ENCODE measurements around the gene PCDHGA3.

The PCDHGA3 gene

DNA sequence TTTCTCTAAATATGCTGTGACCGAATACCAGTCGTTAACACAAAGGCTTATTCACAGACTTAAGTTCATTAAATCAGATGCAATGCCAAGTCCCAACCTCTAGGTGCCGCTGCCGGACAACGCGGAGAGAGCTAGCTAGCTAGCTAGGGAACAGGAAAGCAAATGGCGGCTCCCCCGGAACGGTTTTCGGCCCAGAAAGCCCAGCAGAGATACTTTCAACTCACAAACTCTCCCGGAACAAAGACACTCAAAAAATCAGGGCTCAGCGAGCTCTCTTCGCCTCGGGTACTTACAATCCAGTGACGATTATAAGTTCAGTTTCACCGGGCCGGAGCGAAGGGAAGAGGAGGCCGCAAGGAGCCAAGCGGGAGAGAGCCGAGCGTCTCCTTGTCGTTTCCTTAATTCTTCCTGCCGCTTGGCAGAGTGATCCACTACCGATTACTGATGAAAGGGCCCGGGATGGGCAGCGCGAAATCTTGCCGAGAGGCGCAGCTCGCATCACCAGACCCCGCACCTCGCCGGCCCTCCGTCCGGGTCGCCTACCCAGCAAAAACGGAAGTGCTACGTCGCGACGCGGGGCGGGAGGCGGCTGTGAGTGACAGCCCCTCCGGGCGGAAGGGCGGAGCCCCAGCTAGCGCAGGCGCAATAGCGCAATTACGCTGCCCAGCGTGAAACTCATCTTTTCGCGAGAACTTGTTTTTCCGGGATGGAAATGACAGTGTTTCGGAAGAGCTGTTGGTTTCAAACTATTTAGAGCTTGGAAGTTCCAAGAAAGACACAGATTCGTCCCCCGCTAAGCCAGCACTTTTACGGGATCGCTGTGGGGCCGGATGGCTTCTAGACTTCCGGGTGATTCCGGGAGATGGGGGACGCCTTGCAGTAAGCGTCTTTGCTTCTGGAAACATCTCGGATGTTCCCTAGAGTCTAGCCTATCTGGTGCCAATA lies 23.1 kb upstream of the PCDHGA3 start, which contains the start of gene TAF7:
TSS of gene TAF7 (minus strand) at position 560 of the 945 bp plus-strand sequence. CDS start 740 bp downstream, outside the sequence.
- no peaks in the 10 kb centered on the region for H3K4me1 ChIP-seq (ENCODE audit: control insufficient read depth, insufficient read depth, low read depth, low read length)
- H3K18ac ChIP-seq (ENCODE audit: low read depth in 1 of 2, low read length in 2 of 2): peak within 1 kb of the TSS; percentile 41 to 97

DNA sequence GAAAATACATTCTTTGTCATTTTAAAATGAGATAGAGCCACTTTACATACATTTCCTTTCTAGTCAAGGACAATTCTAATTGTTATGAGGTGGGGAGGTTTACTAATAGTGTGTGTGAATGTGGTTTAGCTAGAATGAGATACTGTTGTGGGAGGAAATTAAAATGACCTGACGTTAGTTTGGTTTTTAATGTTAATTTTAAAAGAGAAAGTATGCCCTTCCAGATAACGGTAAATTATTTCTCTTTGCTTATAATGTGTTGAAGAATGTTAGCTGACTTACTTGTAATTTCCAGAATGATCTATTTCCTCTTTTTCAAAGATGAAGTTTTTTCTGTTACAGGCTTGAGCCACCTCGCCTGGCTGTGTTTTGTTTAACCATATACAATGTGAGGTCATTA lies 21.4 kb upstream of the PCDHGA3 start:
- WGBS: 100% methylated on average over 1 of the region's 3 CpGs

More for the DNA sequence above, 23.1 kb upstream of the PCDHGA3 start, which contains the start of gene TAF7:
- no peak within 1 kb of the TSS for H2BK120ac ChIP-seq (ENCODE audit: low read depth, low read length)
- peak within 1 kb of the TSS; percentile 30 to 79 for H3K4ac ChIP-seq (ENCODE audit: low read depth in 1 of 2, low read length in 2 of 2)
- no peak within 1 kb of the TSS for H2BK15ac ChIP-seq (ENCODE audit: low read depth, poor library complexity, severe bottlenecking)
- H3K14ac ChIP-seq (ENCODE audit: low read length in 2 of 2): no peak within 1 kb of the TSS
- peak within 1 kb of the TSS; percentile 63 for H3K4me2 ChIP-seq (ENCODE audit: low read length, poor library complexity, severe bottlenecking)
- H4K91ac ChIP-seq (ENCODE audit: low read length): peak within 1 kb of the TSS; percentile 82
- H2BK12ac ChIP-seq (ENCODE audit: low read length in 2 of 2): no peak within 1 kb of the TSS
- peak within 1 kb of the TSS; percentile 97 for H3K27ac ChIP-seq (ENCODE audit: low read length, poor library complexity, severe bottlenecking)
- H3K79me1 ChIP-seq (replicated peaks; ENCODE audit: low read length, poor library complexity, severe bottlenecking): peaks cover 8% of the 10 kb centered on the region
- peak within 1 kb of the TSS; percentile 63 to 92 for H3K4me3 ChIP-seq (ENCODE audit: insufficient read depth in 1 of 2, low read depth in 1 of 2, low read length in 2 of 2)
- H3K9ac ChIP-seq (ENCODE audit: low read length): peak within 1 kb of the TSS; percentile 98
- H2AFZ ChIP-seq (ENCODE audit: low read depth, low read length): peak within 1 kb of the TSS; percentile 75
- peaks cover 11 to 34% of the 10 kb centered on the region in 2 experiments for H3K36me3 ChIP-seq (ENCODE audit: control insufficient read depth in 1 of 2, insufficient read depth in 2 of 2, low read depth in 1 of 2, low read length in 2 of 2)
- H4K8ac ChIP-seq (ENCODE audit: low read length): peak within 1 kb of the TSS; percentile 97
- no peak within 1 kb of the TSS for H3K23ac ChIP-seq (ENCODE audit: low read length in 2 of 2)
- peaks cover 54% of the 10 kb centered on the region for H3K9me3 ChIP-seq (ENCODE audit: control insufficient read depth, low read length)
- no peaks in the 10 kb centered on the region for H3K27me3 ChIP-seq (ENCODE audit: control insufficient read depth in 1 of 2, insufficient read depth in 1 of 2, low read length in 2 of 2)
- WGBS: under 1% methylated on average over 66 of the region's 67 CpGs
- no peak within 1 kb of the TSS for H2AK5ac ChIP-seq (ENCODE audit: low read length, severe bottlenecking)
- peak; percentile 93 for DNase-seq
- peak within 1 kb of the TSS; percentile 61 for H2BK5ac ChIP-seq (ENCODE audit: low read depth, low read length, poor library complexity, severe bottlenecking)

DNA sequence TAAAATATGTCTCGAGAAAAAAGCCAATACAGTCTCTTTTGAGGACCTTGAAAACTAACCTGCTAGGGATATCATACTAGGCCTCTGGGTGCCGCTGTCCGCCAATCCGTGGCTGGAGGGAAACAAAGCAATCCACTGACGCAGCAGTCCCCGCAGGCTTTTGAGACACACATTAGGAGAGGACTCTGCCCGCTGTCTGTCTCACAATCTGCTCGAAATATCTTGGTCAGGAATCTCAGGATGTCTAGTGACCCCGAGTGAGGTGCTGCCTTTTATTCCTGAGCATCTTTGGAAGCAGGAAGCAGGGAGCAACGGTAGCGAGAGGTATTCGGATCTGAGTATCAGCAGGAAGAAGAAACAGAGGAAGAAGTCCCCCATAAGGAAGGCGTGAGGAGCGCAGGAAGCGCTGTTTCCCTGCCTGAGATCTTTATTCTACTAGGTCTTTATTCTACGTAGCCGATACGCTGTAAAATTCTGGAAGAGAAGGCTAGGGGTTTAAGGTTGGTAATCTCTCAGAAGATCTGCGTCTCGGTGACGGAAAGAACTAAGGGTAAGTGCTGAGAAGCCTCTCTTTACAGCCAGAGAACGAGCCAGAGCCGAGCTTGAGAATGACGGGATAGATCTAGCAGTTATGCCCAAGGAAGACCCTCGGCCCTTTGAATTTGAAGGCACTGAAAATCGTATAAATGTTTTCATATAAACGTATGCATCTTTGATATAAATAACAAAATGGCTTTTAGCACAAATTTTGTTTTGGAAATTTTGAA lies 17.4 kb upstream of the PCDHGA3 start:
- Histone ChIP-seq H2BK15ac (ENCODE audit: low read depth, poor library complexity, severe bottlenecking) (no peak overlapping the region), H3K27me3 (ENCODE audit: control insufficient read depth in 1 of 2, insufficient read depth in 1 of 2, low read length in 2 of 2) (no peaks in the 10 kb centered on the region), H3K27ac (ENCODE audit: low read length, poor library complexity, severe bottlenecking) (no peak overlapping the region), H2BK120ac (ENCODE audit: low read depth, low read length) (no peak overlapping the region), H3K36me3 (ENCODE audit: control insufficient read depth in 1 of 2, insufficient read depth in 2 of 2, low read depth in 1 of 2, low read length in 2 of 2) (no peaks in the 10 kb centered on the region), H3K4ac (ENCODE audit: low read depth in 1 of 2, low read length in 2 of 2) (no peak overlapping the region), H3K9me3 (ENCODE audit: control insufficient read depth, low read length) (peaks cover 23% of the 10 kb centered on the region), H2BK5ac (ENCODE audit: low read depth, low read length, poor library complexity, severe bottlenecking) (no peak overlapping the region), H2AK5ac (ENCODE audit: low read length, severe bottlenecking) (no peak overlapping the region), H3K9ac (ENCODE audit: low read length) (peak overlapping the region; percentile 86), H2AFZ (ENCODE audit: low read depth, low read length) (no peak overlapping the region), H3K4me3 (ENCODE audit: insufficient read depth in 1 of 2, low read depth in 1 of 2, low read length in 2 of 2) (peak overlapping the region in 1 of 2 experiments; percentile 76), H3K4me2 (ENCODE audit: low read length, poor library complexity, severe bottlenecking) (no peak overlapping the region), H3K4me1 (ENCODE audit: control insufficient read depth, insufficient read depth, low read depth, low read length) (no peaks in the 10 kb centered on the region), H2BK12ac (ENCODE audit: low read length in 2 of 2) (no peak overlapping the region), H3K18ac (ENCODE audit: low read depth in 1 of 2, low read length in 2 of 2) (no peak overlapping the region), H3K23ac (ENCODE audit: low read length in 2 of 2) (no peak overlapping the region), H4K91ac (ENCODE audit: low read length) (no peak overlapping the region), H3K14ac (ENCODE audit: low read length in 2 of 2) (no peak overlapping the region), H4K8ac (ENCODE audit: low read length) (no peak overlapping the region), H3K79me1 (replicated peaks; ENCODE audit: low read length, poor library complexity, severe bottlenecking) (no peaks in the 10 kb centered on the region)
- peak; percentile 35 for DNase-seq
- 50% methylated on average over 24 of the region's 27 CpGs for WGBS

More for the DNA sequence above, 21.4 kb upstream of the PCDHGA3 start:
- Histone ChIP-seq H2BK5ac (ENCODE audit: low read depth, low read length, poor library complexity, severe bottlenecking) (no peak overlapping the region), H3K4me3 (ENCODE audit: insufficient read depth in 1 of 2, low read depth in 1 of 2, low read length in 2 of 2) (no peak overlapping the region), H3K18ac (ENCODE audit: low read depth in 1 of 2, low read length in 2 of 2) (no peak overlapping the region), H3K4me2 (ENCODE audit: low read length, poor library complexity, severe bottlenecking) (no peak overlapping the region), H2BK15ac (ENCODE audit: low read depth, poor library complexity, severe bottlenecking) (no peak overlapping the region), H3K14ac (ENCODE audit: low read length in 2 of 2) (no peak overlapping the region), H3K4me1 (ENCODE audit: control insufficient read depth, insufficient read depth, low read depth, low read length) (no peaks in the 10 kb centered on the region), H4K91ac (ENCODE audit: low read length) (no peak overlapping the region), H3K36me3 (ENCODE audit: control insufficient read depth in 1 of 2, insufficient read depth in 2 of 2, low read depth in 1 of 2, low read length in 2 of 2) (peaks cover 5 to 22% of the 10 kb centered on the region in 2 experiments), H2AK5ac (ENCODE audit: low read length, severe bottlenecking) (no peak overlapping the region), H4K8ac (ENCODE audit: low read length) (no peak overlapping the region), H3K79me1 (replicated peaks; ENCODE audit: low read length, poor library complexity, severe bottlenecking) (peaks cover 4% of the 10 kb centered on the region), H3K9me3 (ENCODE audit: control insufficient read depth, low read length) (peaks cover 37% of the 10 kb centered on the region), H3K9ac (ENCODE audit: low read length) (no peak overlapping the region), H2BK120ac (ENCODE audit: low read depth, low read length) (no peak overlapping the region), H2AFZ (ENCODE audit: low read depth, low read length) (no peak overlapping the region), H3K27ac (ENCODE audit: low read length, poor library complexity, severe bottlenecking) (no peak overlapping the region), H3K4ac (ENCODE audit: low read depth in 1 of 2, low read length in 2 of 2) (no peak overlapping the region), H3K23ac (ENCODE audit: low read length in 2 of 2) (no peak overlapping the region), H3K27me3 (ENCODE audit: control insufficient read depth in 1 of 2, insufficient read depth in 1 of 2, low read length in 2 of 2) (no peaks in the 10 kb centered on the region), H2BK12ac (ENCODE audit: low read length in 2 of 2) (no peak overlapping the region)
- DNase-seq: no peak

DNA sequence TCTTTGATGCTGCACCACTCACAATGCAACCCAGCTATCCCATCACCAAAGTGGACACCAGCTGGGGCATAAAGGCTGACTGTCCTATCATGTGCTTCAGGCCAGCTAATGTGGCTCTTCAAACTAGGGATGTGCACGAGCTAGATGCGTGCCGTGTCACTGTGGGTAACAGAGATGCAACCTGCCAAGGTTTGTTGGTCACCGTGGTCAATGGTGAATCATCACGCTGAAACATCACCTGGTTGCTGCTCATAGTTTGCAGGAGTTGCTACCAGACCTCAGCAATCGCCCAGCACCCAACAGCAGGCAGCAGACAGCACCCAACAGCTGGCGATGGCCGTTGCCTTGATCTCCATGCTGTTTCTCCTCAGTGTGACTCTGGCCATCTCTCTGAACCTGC lies 15.4 kb upstream of the PCDHGA3 start:
- no peak overlapping the region for H3K14ac ChIP-seq (ENCODE audit: low read length in 2 of 2)
- WGBS: 84% methylated on average over 8 of the region's 8 CpGs
- no peak overlapping the region for H2BK5ac ChIP-seq (ENCODE audit: low read depth, low read length, poor library complexity, severe bottlenecking)
- no peak overlapping the region for H2BK15ac ChIP-seq (ENCODE audit: low read depth, poor library complexity, severe bottlenecking)
- peak overlapping the region; percentile 54 for H4K91ac ChIP-seq (ENCODE audit: low read length)
- no peak for DNase-seq
- no peaks in the 10 kb centered on the region for H3K36me3 ChIP-seq (ENCODE audit: control insufficient read depth in 1 of 2, insufficient read depth in 2 of 2, low read depth in 1 of 2, low read length in 2 of 2)
- no peak overlapping the region for H3K23ac ChIP-seq (ENCODE audit: low read length in 2 of 2)
- no peaks in the 10 kb centered on the region for H3K4me1 ChIP-seq (ENCODE audit: control insufficient read depth, insufficient read depth, low read depth, low read length)
- H2BK12ac ChIP-seq (ENCODE audit: low read length in 2 of 2): no peak overlapping the region
- H3K4me2 ChIP-seq (ENCODE audit: low read length, poor library complexity, severe bottlenecking): no peak overlapping the region
- no peaks in the 10 kb centered on the region for H3K79me1 ChIP-seq (replicated peaks; ENCODE audit: low read length, poor library complexity, severe bottlenecking)
- H3K18ac ChIP-seq (ENCODE audit: low read depth in 1 of 2, low read length in 2 of 2): no peak overlapping the region
- no peak overlapping the region for H3K4ac ChIP-seq (ENCODE audit: low read depth in 1 of 2, low read length in 2 of 2)
- no peak overlapping the region for H2AK5ac ChIP-seq (ENCODE audit: low read length, severe bottlenecking)
- no peak overlapping the region for H4K8ac ChIP-seq (ENCODE audit: low read length)
- peaks cover 29% of the 10 kb centered on the region for H3K9me3 ChIP-seq (ENCODE audit: control insufficient read depth, low read length)
- no peak overlapping the region for H3K9ac ChIP-seq (ENCODE audit: low read length)
- no peak overlapping the region for H2AFZ ChIP-seq (ENCODE audit: low read depth, low read length)
- H3K27ac ChIP-seq (ENCODE audit: low read length, poor library complexity, severe bottlenecking): no peak overlapping the region
- H2BK120ac ChIP-seq (ENCODE audit: low read depth, low read length): no peak overlapping the region
- H3K4me3 ChIP-seq (ENCODE audit: insufficient read depth in 1 of 2, low read depth in 1 of 2, low read length in 2 of 2): no peak overlapping the region
- H3K27me3 ChIP-seq (ENCODE audit: control insufficient read depth in 1 of 2, insufficient read depth in 1 of 2, low read length in 2 of 2): no peaks in the 10 kb centered on the region
